Parathyroid adenoma (tissue), 2 donors: ENCODE measurements around the gene PTPRM.

Experiments
- H2AFZ ChIP-seq: fragments of 300-600 bp; sonication (generic); one replicate; pipeline ENCODE4 v1.7.0; 2017; ENCODE audit warnings: antibody characterized with exemption, mild to moderate bottlenecking
- H3K27ac ChIP-seq: fragments of 300-600 bp; sonication (generic); one replicate; pipeline ENCODE4 v1.7.0; 2017
- H3K27me3 ChIP-seq: fragments of 300-600 bp; sonication (generic); one replicate; pipeline ENCODE4 v1.7.0; 2017; ENCODE audit warnings: low read length; ENCODE audit not compliant: control insufficient read depth, insufficient read depth
- H3K36me3 ChIP-seq: fragments of 300-600 bp; sonication (generic); one replicate; pipeline ENCODE4 v1.7.0; 2017; ENCODE audit warnings: low read length; ENCODE audit not compliant: control insufficient read depth, insufficient read depth
- H3K4me1 ChIP-seq: fragments of 300-600 bp; sonication (generic); one replicate; pipeline ENCODE4 v1.7.0; 2017; ENCODE audit warnings: control low read depth
- H3K4me2 ChIP-seq: fragments of 300-600 bp; sonication (generic); one replicate; pipeline ENCODE4 v1.7.0; 2017; ENCODE audit warnings: low read length
- H3K4me3 ChIP-seq: fragments of 300-600 bp; sonication (generic); one replicate; pipeline ENCODE4 v1.7.0; 2017; ENCODE audit warnings: low read depth, low read length
- H3K79me2 ChIP-seq: fragments of 300-600 bp; sonication (generic); one replicate; pipeline ENCODE4 v1.7.0; 2017; ENCODE audit warnings: control low read depth
- H3K9ac ChIP-seq: fragments of 300-600 bp; sonication (generic); one replicate; pipeline ENCODE4 v1.7.0; 2017; ENCODE audit warnings: mild to moderate bottlenecking
- H3K9me3 ChIP-seq: fragments of 300-600 bp; sonication (generic); one replicate; pipeline ENCODE4 v1.7.0; 2017; ENCODE audit warnings: low read length; ENCODE audit not compliant: control insufficient read depth
- CTCF ChIP-seq: fragments of 300-600 bp; sonication (generic); IDR thresholded peaks from one replicate; pipeline ENCODE4 v1.7.0; 2017; ENCODE audit warnings: antibody characterized with exemption, mild to moderate bottlenecking
- donor health status: primary hyperparathyroidism.

PTPRM gene

DNA sequence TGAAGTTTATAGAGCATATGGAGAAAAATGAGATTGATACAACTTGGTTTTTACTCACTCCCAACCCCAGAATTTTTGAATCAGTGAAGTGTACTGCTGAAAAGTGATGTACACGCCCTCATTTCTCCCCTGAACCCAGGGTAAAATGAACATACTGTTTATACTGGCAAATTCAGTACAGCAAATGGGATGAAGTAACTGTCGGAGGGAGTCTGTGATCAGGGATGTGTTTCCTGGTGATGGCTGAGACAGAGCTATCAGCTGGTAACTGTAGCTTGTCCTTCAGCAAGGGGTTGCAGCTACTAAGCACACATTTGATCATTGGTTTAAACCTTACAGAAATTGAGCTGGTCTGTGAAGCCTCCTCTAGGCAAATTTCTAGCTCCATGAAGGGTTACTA, 191.6 kb downstream of the PTPRM start:
- Histone ChIP-seq H3K27ac (no peak overlapping the region), H3K4me1 (no peaks in the 10 kb centered on the region), H3K9me3 (no peaks in the 10 kb centered on the region)

GRCh38 chr18:7760967-7761948, 194.1 kb downstream of the PTPRM start:
- Histone ChIP-seq H3K9ac (no peak overlapping the region), H3K36me3 (no peaks in the 10 kb centered on the region), H3K27me3 (no peaks in the 10 kb centered on the region), H2AFZ (no peak overlapping the region), H3K4me3 (no peak overlapping the region), H3K79me2 (peaks cover 4% of the 10 kb centered on the region), H3K9me3 (no peaks in the 10 kb centered on the region), H3K27ac (no peak overlapping the region), H3K4me2 (no peak overlapping the region), H3K4me1 (no peaks in the 10 kb centered on the region)
- TF ChIP-seq CTCF: no peak

More for the DNA sequence above, 191.6 kb downstream of the PTPRM start:
- H3K79me2 ChIP-seq: peaks cover 2% of the 10 kb centered on the region
- no peaks in the 10 kb centered on the region for H3K27me3 ChIP-seq
- TF ChIP-seq CTCF: no peak
- H3K4me3 ChIP-seq: no peak overlapping the region
- no peak overlapping the region for H3K9ac ChIP-seq
- H2AFZ ChIP-seq: no peak overlapping the region
- no peak overlapping the region for H3K4me2 ChIP-seq
- no peaks in the 10 kb centered on the region for H3K36me3 ChIP-seq

GRCh38 chr18:7764405-7764804, 197.3 kb downstream of the PTPRM start:
- Histone ChIP-seq H3K4me2 (no peak overlapping the region), H3K27me3 (no peaks in the 10 kb centered on the region), H2AFZ (no peak overlapping the region), H3K27ac (no peak overlapping the region), H3K79me2 (peaks cover 4% of the 10 kb centered on the region), H3K4me3 (no peak overlapping the region), H3K9ac (no peak overlapping the region), H3K4me1 (no peaks in the 10 kb centered on the region), H3K9me3 (no peaks in the 10 kb centered on the region), H3K36me3 (no peaks in the 10 kb centered on the region)
- no peak for TF ChIP-seq CTCF

GRCh38 chr18:7766346-7766745, 199.2 kb downstream of the PTPRM start:
- H3K4me2 ChIP-seq: no peak overlapping the region
- H3K9ac ChIP-seq: no peak overlapping the region
- H3K27me3 ChIP-seq: no peaks in the 10 kb centered on the region
- no peaks in the 10 kb centered on the region for H3K4me1 ChIP-seq
- no peak overlapping the region for H3K4me3 ChIP-seq
- no peaks in the 10 kb centered on the region for H3K36me3 ChIP-seq
- no peak for TF ChIP-seq CTCF
- H2AFZ ChIP-seq: no peak overlapping the region
- H3K9me3 ChIP-seq: no peaks in the 10 kb centered on the region
- H3K27ac ChIP-seq: no peak overlapping the region
- peaks cover 4% of the 10 kb centered on the region for H3K79me2 ChIP-seq
